GM20000 (cell line): ENCODE data around the gene SNPH.
A peak's percentile ranks its signal among the peaks of the same experiment; 100 is the strongest.

ENCODE experiments used
- DNase-seq: peaks from one replicate; pipeline ENCODE4 v3.0.0; 2012; ENCODE audit warnings: low spot score
- CTCF ChIP-seq: IDR thresholded peaks from 2 replicates; pipeline ENCODE4 v1.5.1; 2012; ENCODE audit warnings: mild to moderate bottlenecking, control low read depth; ENCODE audit errors: extremely low read depth, missing control alignments

SNPH gene

GRCh38 chr20:1252416-1252815, 13.7 kb upstream of the SNPH start:
- DNase-seq: no peak
- no peak for TF ChIP-seq CTCF

DNA sequence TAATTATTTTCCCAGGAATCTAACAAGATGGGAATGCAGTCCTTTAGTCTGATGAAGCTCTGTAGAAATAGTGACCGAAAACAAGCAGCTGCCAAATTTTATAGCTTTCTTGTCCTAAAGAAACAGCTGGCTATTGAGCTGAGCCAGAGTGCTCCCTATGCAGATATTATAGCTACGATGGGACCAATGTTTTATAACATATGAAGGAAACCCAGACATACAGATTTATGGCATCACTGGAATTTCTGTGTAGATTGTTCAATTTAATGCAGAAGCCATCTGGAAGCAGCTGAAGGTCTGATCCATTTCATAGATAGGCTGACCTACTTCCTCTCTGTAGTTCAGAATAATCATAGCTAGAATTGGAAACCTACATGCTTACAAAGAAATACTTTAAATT, 11.8 kb upstream of the SNPH start:
- no peak for TF ChIP-seq CTCF
- DNase-seq: no peak

GRCh38 chr20:1255675-1256074, 10.4 kb upstream of the SNPH start:
- DNase-seq: no peak
- no peak for TF ChIP-seq CTCF

GRCh38 chr20:1263853-1264252, 2.2 kb upstream of the SNPH start:
- no peak for TF ChIP-seq CTCF
- DNase-seq: no peak

- DNase-seq: no peak
- TF ChIP-seq CTCF: no peak
Measured at GRCh38 chr20:1264727-1265126, 1.4 kb upstream of the SNPH start.

GRCh38 chr20:1265226-1265915, 723 bp upstream of the SNPH start:
- TF ChIP-seq CTCF: no peak
- DNase-seq: peak; percentile 4

DNA sequence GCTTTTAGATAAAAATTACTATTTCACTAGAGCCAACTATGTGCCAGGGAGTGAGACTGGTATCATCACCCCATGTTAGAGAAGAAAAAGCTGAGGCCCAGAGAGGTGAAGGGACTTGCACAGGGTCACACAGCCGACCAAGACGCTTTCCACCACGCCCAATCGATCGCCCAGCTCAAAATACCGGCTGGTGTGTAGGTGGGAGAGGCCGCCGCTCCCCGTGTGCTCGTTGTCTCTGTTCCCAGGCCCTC, 253 bp upstream of the SNPH start:
- no peak for DNase-seq
- TF ChIP-seq CTCF: no peak
